Endothelial cell of umbilical vein (primary cell): Measurements from ENCODE around the gene WTAP. TPM values are rescaled to one million over a fixed set of nuclear protein-coding genes. Genes with fewer than 3 reads are reported as not detected.

Experiments used
- BruUV-seq: library from RNA; stranded (reverse); fragments of 400-500 nt; replicated peaks from 2 replicates; lab custom pipeline; 2021; lab: Mats Ljungman, UMichigan
- CTCF ChIA-PET: fragments of 300-600, 350-600 bp; sonication (Branson Sonifier 250); formaldehyde crosslinking; loops from one replicate; lab custom pipeline; 2021; ENCODE audit warnings: antibody characterized with exemption, inconsistent platforms; lab: Charles Lee
- POLR2A ChIA-PET: fragments of 300-600, 350-600 bp; sonication (Branson Sonifier 250); formaldehyde crosslinking; loops from one replicate; lab custom pipeline; 2021; ENCODE audit warnings: antibody characterized with exemption, inconsistent platforms; lab: Charles Lee
- DNase-seq: peaks from one replicate; pipeline ENCODE4 v3.0.0-alpha.2; 2011; ENCODE audit warnings: low read depth, low spot score
- FAIRE-seq: peaks from 2 replicates; lab custom pipeline; 2011; peaks lifted over from hg19 to GRCh38; lab: Jason Lieb, UNC
- H2AFZ ChIP-seq: 2 replicates; pipeline ENCODE4 v1.6.0; 2012; ENCODE audit warnings: low read depth, low read length, control low read depth, inconsistent platforms
- H3K27ac ChIP-seq: 2 replicates; pipeline ENCODE4 v1.5.1; 2011; ENCODE audit warnings: low read depth, mild to moderate bottlenecking, control low read depth, low read length, moderate library complexity; ENCODE audit not compliant: insufficient read depth
- H3K27me3 ChIP-seq, 2 experiments: 2 replicates each; pipeline versions ENCODE4 v1.6.0 to v1.6.1; 2011; ENCODE audit warnings: low read length in 2 of 2, mixed read lengths in 1 of 2; ENCODE audit not compliant: control insufficient read depth in 2 of 2, insufficient read depth in 2 of 2
- H3K36me3 ChIP-seq, 2 experiments: 2 replicates in 1 of 2; 3 replicates in 1 of 2; pipeline ENCODE4 v1.5.1; 2011; ENCODE audit warnings: low read length in 2 of 2, mild to moderate bottlenecking in 1 of 2, moderate library complexity in 1 of 2; ENCODE audit not compliant: control insufficient read depth in 2 of 2, insufficient read depth in 2 of 2; ENCODE audit errors: extremely low read depth in 1 of 2
- H3K4me1 ChIP-seq: 3 replicates; pipeline ENCODE4 v1.5.1; 2011; ENCODE audit warnings: mild to moderate bottlenecking, low read length; ENCODE audit not compliant: control insufficient read depth, insufficient read depth; ENCODE audit errors: extremely low read depth
- H3K4me2 ChIP-seq: 2 replicates; pipeline ENCODE4 v1.6.1; 2011; ENCODE audit warnings: low read length, control low read depth, mixed read lengths; ENCODE audit not compliant: insufficient read depth
- H3K4me3 ChIP-seq, 3 experiments: fragments of 200-600 bp in 1 of 3; sonication (generic), shearing (Covaris generic) in 1 of 3; replicated peaks in 1 of 3; 2 replicates each; pipeline ENCODE4 v1.5.1; 2011 to 2016; ENCODE audit warnings: control low read depth in 3 of 3, low read length in 3 of 3, mild to moderate bottlenecking in 2 of 3, inconsistent platforms in 1 of 3, low read depth in 1 of 3, moderate library complexity in 1 of 3; ENCODE audit not compliant: insufficient read depth in 1 of 3
- H3K79me2 ChIP-seq: 2 replicates; pipeline ENCODE4 v1.6.0; 2012; ENCODE audit warnings: low read length, inconsistent platforms; ENCODE audit not compliant: control insufficient read depth, insufficient read depth
- H3K9ac ChIP-seq: replicated peaks from 2 replicates; pipeline ENCODE3; 2011; ENCODE audit warnings: low read length, control low read depth; ENCODE audit not compliant: insufficient read depth; ENCODE audit errors: extremely low read depth
- H3K9me1 ChIP-seq: replicated peaks from 3 replicates; pipeline ENCODE4 v1.6.0; 2011; ENCODE audit warnings: mild to moderate bottlenecking, low read length; ENCODE audit not compliant: control insufficient read depth, insufficient read depth; ENCODE audit errors: extremely low read depth
- H3K9me3 ChIP-seq: replicated peaks from 2 replicates; pipeline ENCODE4 v1.5.1; 2012; ENCODE audit warnings: low read length, inconsistent platforms; ENCODE audit not compliant: control insufficient read depth, insufficient read depth
- H4K20me1 ChIP-seq: replicated peaks from 2 replicates; pipeline ENCODE3; 2011; ENCODE audit warnings: mild to moderate bottlenecking, low read length; ENCODE audit not compliant: control insufficient read depth, insufficient read depth; ENCODE audit errors: extremely low read depth
- FOS ChIP-seq: IDR thresholded peaks from 2 replicates; pipeline ENCODE4 v1.6.1; 2011; ENCODE audit warnings: mild to moderate bottlenecking, low read length, moderate library complexity, borderline replicate concordance; ENCODE audit not compliant: insufficient read depth
- GATA2 ChIP-seq: IDR thresholded peaks from 2 replicates; pipeline ENCODE4 v1.7.0; 2011; ENCODE audit warnings: low read depth, mild to moderate bottlenecking, moderate library complexity, mixed read lengths, low read length; ENCODE audit not compliant: insufficient read length, insufficient read depth
- JUN ChIP-seq: IDR thresholded peaks from 2 replicates; pipeline ENCODE4 v1.6.1; 2011; ENCODE audit warnings: borderline replicate concordance, low read depth; ENCODE audit not compliant: insufficient read length, insufficient read depth
- MAX ChIP-seq: IDR thresholded peaks from 2 replicates; pipeline ENCODE4 v1.6.1; 2011; ENCODE audit not compliant: insufficient read depth, insufficient read length
- POLR2A ChIP-seq: IDR thresholded peaks from 2 replicates; pipeline ENCODE4 v1.6.1; 2012; ENCODE audit warnings: low read depth, mild to moderate bottlenecking, control low read depth, low read length
- POLR2AphosphoS5 ChIP-seq: IDR thresholded peaks from 2 replicates; pipeline ENCODE4 v1.6.1; 2012; ENCODE audit warnings: low read depth, mild to moderate bottlenecking, control low read depth, low read length, moderate library complexity; ENCODE audit not compliant: insufficient read depth
- dilution Hi-C: fragments of 300-500 bp; cut with MboI; formaldehyde crosslinking; loops from one replicate; pipeline ENCODE4 v1.15.0; 2019; ENCODE audit warnings: low sequenced_read_pairs; ENCODE audit not compliant: extremely low pct_ligation_motif_present
- intact Hi-C: fragments of 100-400 bp; cut with micrococcal nuclease; formaldehyde crosslinking; loops from one replicate; pipeline ENCODE4 v1.10.0; 2022
- polyA plus RNA-seq, 4 experiments: library from polyadenylated mRNA; depleted of rRNA in 3 of 4; stranded (reverse) in 3 of 4; unstranded in 1 of 4; fragments of >200 nt; gene quantifications; 2 replicates each; pipeline versions ENCODE4 v1.2.1 to v1.2.3, GENCODE V29; 2011 to 2012; ENCODE audit warnings: missing spikeins in 1 of 4
- total RNA-seq: library from RNA; stranded (reverse); gene quantifications from 2 replicates; pipeline ENCODE4 v1.2.3, GENCODE V29; 2021

WTAP gene
- total and polyA plus RNA-seq, 2 donors (not counting 3 experiments of a cell fraction or from before 2014, with no cell fraction given), result 21.7 to 81.6 TPM

GRCh38 chr6:159693128-159693893 is 34.0 kb upstream of the WTAP start, which contains the start of gene SOD2:
TSS of gene SOD2 (minus strand) at chr6:159693241. CDS start at chr6:159693167, 74 bp downstream.
- intact Hi-C loops, result loop anchor here (1.0 to 10.0 kb wide), 6 partner anchors 34 to 841 kb away; partner anchors contain the start of genes MRPL18 and WTAP
- dilution Hi-C loops, result no loop called here
- Histone ChIP-seq H3K9me1 (no peaks in the 10 kb centered on the region), H3K36me3 (peaks cover 0 to 3% of the 10 kb centered on the region in 2 experiments), H3K79me2 (peaks cover 13% of the 10 kb centered on the region), H3K27me3 (no peaks in the 10 kb centered on the region), H3K4me3 (peak within 1 kb of the TSS; percentile 76 to 78 (median 77)), H3K9me3 (no peaks in the 10 kb centered on the region), H3K4me1 (peaks cover 27% of the 10 kb centered on the region), H3K4me2 (peak within 1 kb of the TSS; percentile 97), H4K20me1 (no peaks in the 10 kb centered on the region), H3K27ac (peak within 1 kb of the TSS; percentile 86), H3K9ac (peak within 1 kb of the TSS; percentile 43), H2AFZ (peak within 1 kb of the TSS; percentile 93)
- FAIRE-seq (peak; percentile 65), DNase-seq (peak; percentile 84)
- ChIA-PET POLR2A (interaction anchor here (0.7 to 1.9 kb wide), 4 partner anchors 12 to 96 kb away, joined by 3 to 9 read pairs (median 4); partner anchors contain the start of gene TCP1), CTCF (interaction anchor here (0.6 kb wide), 1 partner anchor 33 kb away, joined by 3 read pairs; no protein-coding TSS in a partner anchor)
- TF ChIP-seq POLR2AphosphoS5 (peak; percentile 65), MAX (no peak), POLR2A (peak; percentile 84)
- BruUV-seq, result no TSS peak

- TF ChIP-seq JUN (peak; percentile 26), FOS (peak; percentile 38), POLR2AphosphoS5 (peak; percentile 32), GATA2 (no peak)
- DNase-seq (peak; percentile 76), FAIRE-seq (peak; percentile 82)
- TSS peak; percentile 76 for BruUV-seq
- Histone ChIP-seq H2AFZ (peak overlapping the region; percentile 93), H3K27me3 (no peaks in the 10 kb centered on the region), H3K4me2 (peak overlapping the region; percentile 97), H3K79me2 (peaks cover 12% of the 10 kb centered on the region), H3K4me1 (peaks cover 27% of the 10 kb centered on the region), H3K27ac (peak overlapping the region; percentile 86), H3K4me3 (peak overlapping the region; percentile 76 to 78 (median 77)), H3K9me3 (no peaks in the 10 kb centered on the region), H3K36me3 (peaks cover 0 to 2% of the 10 kb centered on the region in 2 experiments), H4K20me1 (no peaks in the 10 kb centered on the region), H3K9ac (peak overlapping the region; percentile 43), H3K9me1 (no peaks in the 10 kb centered on the region)
- CTCF ChIA-PET, result interaction anchor here (0.6 to 0.8 kb wide), 2 partner anchors 27 to 32 kb away, joined by 3 read pairs; no protein-coding TSS in a partner anchor
- intact Hi-C loops, result loop anchor here (1.0 to 10.0 kb wide), 6 partner anchors 33 to 841 kb away; partner anchors contain the start of genes MRPL18 and WTAP
- dilution Hi-C loops, result no loop called here
- POLR2A ChIA-PET, result interaction anchor here (0.7 to 1.9 kb wide), 3 partner anchors 13 to 96 kb away, joined by 3 to 9 read pairs (median 4); partner anchors contain the start of gene TCP1
Observed at GRCh38 chr6:159693894-159694545, 33.3 kb upstream of the WTAP start.
